HFFc6 (cell line): Measurements from ENCODE around the gene RHBDL1. TPM values are rescaled to one million over a fixed set of nuclear protein-coding genes. Genes with fewer than 3 reads are reported as not detected.

ENCODE experiments used
- DNase-seq: peaks from one replicate; pipeline ENCODE4 v3.0.0-alpha.2; 2018
- H3K27ac Mint-ChIP-seq: 2 replicates; pipeline ENCODE4 v1.8.0; 2020; ENCODE audit warnings: mild to moderate bottlenecking, mixed read lengths
- H3K27me3 Mint-ChIP-seq: 2 replicates; pipeline ENCODE4 v1.8.0; 2021; ENCODE audit warnings: mild to moderate bottlenecking, moderate library complexity, mixed read lengths; ENCODE audit not compliant: insufficient read depth
- H3K36me3 Mint-ChIP-seq: 2 replicates; pipeline ENCODE4 v1.8.0; 2021; ENCODE audit warnings: low read depth, mixed read lengths
- H3K4me1 Mint-ChIP-seq: 2 replicates; pipeline ENCODE4 v1.8.0; 2020; ENCODE audit warnings: low read depth, mixed read lengths
- H3K4me3 Mint-ChIP-seq: 2 replicates; pipeline ENCODE4 v1.8.0; 2020; ENCODE audit warnings: mild to moderate bottlenecking, moderate library complexity, mixed read lengths
- H3K9me3 Mint-ChIP-seq: 2 replicates; pipeline ENCODE4 v1.8.0; 2020; ENCODE audit warnings: mild to moderate bottlenecking, mixed read lengths
- total RNA-seq, 6 experiments: library from RNA; stranded (reverse); fragmentation: NEBNext Ultra II Directional; extraction: Animal tissue kit (Norgen Biotek cat#: 25700); gene quantifications; 2 replicates in 1 of 6; 3 replicates in 5 of 6; pipeline ENCODE4 v1.2.3, GENCODE V29; 2021
- TF ChIP-seq, protein P1 (sequence below): fragments of 200-600 bp; sonication (generic); IDR thresholded peaks from 2 replicates; pipeline ENCODE4 v1.5.0; 2021; ENCODE audit warnings: antibody characterized with exemption, mild to moderate bottlenecking

The RHBDL1 gene
- total RNA-seq, 6 experiments from 2014 or later, result 1.4 to 2.3 (median 1.7) TPM

DNA sequence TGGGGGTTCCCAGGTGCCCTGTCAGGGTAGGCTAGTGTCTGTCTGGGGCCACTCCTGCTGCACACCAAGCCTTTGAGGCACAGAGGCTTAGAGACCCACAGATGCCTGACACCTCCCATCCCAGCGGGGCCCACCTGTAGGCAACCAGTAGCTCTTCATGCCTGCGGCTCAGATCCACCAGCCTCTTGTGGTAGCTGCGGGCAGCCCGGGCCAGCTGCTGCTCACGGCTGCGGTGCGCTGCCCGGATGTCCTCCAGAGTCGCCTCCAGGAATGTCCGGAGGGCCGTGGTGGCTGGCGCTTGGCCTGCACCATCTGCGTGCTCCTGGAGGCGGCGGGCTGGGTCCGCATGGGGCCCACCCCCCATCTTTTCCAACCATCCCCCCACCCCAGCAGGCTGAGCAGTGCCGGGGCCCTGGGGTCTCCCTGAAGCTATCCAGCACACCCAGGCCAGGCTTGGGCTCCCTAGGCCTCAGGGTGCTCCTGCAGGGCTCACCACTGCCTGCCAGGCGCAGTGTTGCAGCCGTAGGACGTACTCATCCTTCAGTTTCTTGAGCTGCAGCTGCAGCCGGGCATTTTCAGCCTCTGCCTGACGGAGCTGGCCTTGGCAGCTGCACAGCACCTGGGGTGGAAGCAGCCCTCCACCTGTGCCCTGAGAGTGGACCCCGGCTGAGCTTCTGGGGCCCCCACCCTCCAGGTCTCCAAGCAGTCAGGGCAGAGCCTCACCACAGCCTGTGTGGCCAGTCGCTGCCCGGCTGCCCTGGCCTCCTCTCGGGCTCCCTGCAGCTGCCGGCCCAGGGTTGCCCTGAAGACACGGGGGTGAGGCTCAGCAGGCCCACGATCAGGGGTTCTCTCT lies 48.9 kb downstream of the RHBDL1 start:
- no peaks in the 10 kb centered on the region for H3K9me3 Mint-ChIP-seq
- no peaks in the 10 kb centered on the region for H3K36me3 Mint-ChIP-seq
- no peak overlapping the region for H3K4me3 Mint-ChIP-seq
- TF ChIP-seq, protein P1, sequence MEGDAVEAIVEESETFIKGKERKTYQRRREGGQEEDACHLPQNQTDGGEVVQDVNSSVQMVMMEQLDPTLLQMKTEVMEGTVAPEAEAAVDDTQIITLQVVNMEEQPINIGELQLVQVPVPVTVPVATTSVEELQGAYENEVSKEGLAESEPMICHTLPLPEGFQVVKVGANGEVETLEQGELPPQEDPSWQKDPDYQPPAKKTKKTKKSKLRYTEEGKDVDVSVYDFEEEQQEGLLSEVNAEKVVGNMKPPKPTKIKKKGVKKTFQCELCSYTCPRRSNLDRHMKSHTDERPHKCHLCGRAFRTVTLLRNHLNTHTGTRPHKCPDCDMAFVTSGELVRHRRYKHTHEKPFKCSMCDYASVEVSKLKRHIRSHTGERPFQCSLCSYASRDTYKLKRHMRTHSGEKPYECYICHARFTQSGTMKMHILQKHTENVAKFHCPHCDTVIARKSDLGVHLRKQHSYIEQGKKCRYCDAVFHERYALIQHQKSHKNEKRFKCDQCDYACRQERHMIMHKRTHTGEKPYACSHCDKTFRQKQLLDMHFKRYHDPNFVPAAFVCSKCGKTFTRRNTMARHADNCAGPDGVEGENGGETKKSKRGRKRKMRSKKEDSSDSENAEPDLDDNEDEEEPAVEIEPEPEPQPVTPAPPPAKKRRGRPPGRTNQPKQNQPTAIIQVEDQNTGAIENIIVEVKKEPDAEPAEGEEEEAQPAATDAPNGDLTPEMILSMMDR, result no peak
- no peak for DNase-seq
- H3K27me3 Mint-ChIP-seq, result peaks cover 13% of the 10 kb centered on the region
- no peak overlapping the region for H3K27ac Mint-ChIP-seq
- H3K4me1 Mint-ChIP-seq, result peaks cover 10% of the 10 kb centered on the region

GRCh38 chr16:725041-725376 lies 49.5 kb downstream of the RHBDL1 start:
- Mint-ChIP-seq H3K4me3 (no peak overlapping the region), H3K27me3 (peaks cover 12% of the 10 kb centered on the region), H3K4me1 (peaks cover 4% of the 10 kb centered on the region; the same call in 1 of the 2 replicates), H3K36me3 (no peaks in the 10 kb centered on the region), H3K27ac (no peak overlapping the region), H3K9me3 (no peaks in the 10 kb centered on the region)
- TF ChIP-seq, protein P1, result no peak
- DNase-seq, result no peak

GRCh38 chr16:725463-726187 lies 50.2 kb downstream of the RHBDL1 start:
- H3K4me1 Mint-ChIP-seq, result no peaks in the 10 kb centered on the region
- peaks cover 7% of the 10 kb centered on the region for H3K27me3 Mint-ChIP-seq
- TF ChIP-seq, protein P1, result no peak
- no peak for DNase-seq
- H3K9me3 Mint-ChIP-seq, result no peaks in the 10 kb centered on the region
- H3K27ac Mint-ChIP-seq, result no peak overlapping the region
- no peaks in the 10 kb centered on the region for H3K36me3 Mint-ChIP-seq
- H3K4me3 Mint-ChIP-seq, result no peak overlapping the region

DNA sequence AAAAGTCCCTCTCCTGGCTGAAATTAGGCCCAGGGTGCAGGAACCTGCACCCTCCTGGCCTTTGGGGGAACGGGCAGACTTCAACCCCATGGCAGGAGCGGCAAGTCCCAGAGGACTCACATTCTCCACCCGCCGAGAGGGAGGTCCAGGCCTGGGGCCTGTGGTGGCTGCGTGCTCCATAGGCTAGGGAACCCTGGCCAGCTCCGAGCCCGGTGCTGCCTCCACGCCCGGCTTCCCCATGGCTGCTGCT lies 50.6 kb downstream of the RHBDL1 start:
- Mint-ChIP-seq H3K27me3 (peaks cover 7% of the 10 kb centered on the region), H3K27ac (no peak overlapping the region), H3K4me3 (no peak overlapping the region), H3K9me3 (no peaks in the 10 kb centered on the region), H3K4me1 (no peaks in the 10 kb centered on the region), H3K36me3 (no peaks in the 10 kb centered on the region)
- TF ChIP-seq, protein P1, result no peak
- DNase-seq, result no peak

DNA sequence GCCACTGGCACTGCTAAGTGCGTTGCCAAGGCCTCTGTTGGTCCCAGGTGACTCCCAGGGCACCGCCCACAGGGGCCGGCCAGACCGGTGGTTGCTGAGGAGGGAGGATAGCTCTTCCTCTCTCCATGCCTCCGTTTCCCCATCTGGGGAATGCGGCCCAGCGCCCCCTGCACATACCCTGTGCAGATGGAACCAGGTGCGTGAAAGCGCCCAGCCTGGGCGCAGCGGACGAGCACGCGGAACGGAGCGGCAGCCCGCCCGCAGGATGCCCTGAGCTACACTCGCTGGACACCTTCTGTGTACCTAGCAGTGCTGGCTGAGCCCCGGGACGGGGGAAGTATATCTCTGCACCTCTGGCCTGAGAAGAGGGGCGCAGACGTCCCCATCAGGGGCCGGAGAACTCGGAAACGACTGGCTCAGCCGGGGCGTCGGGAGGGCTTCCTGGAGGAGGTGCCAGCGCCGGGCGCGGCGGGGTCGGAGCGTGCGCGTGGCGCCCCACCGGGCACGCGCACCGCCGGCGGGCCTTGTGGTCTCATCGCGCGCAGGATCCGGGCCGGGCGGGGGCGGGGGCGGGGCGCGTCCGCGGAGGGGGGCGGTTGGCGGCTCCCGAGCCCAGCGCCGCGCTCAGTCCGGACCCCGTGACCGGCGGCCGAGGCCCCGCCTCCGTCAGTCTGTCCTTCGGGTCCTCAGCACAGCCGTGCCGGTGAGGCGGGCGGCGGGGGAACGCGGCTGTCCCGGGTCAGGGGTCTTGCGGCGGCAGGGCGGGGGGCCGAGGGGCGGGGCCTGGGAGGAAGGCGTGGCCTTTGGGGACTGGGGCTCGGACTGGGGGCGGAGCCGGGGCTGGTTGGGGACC lies 51.2 kb downstream of the RHBDL1 start, which contains the start of the genes CCDC78 and HAGHL:
Gene CCDC78 (minus strand): TSS at position 6 of the 853 bp plus-strand sequence. CDS start 76 bp downstream, outside the sequence.
Gene HAGHL (plus strand): TSS at position 669 of the 853 bp plus-strand sequence. CDS start 404 bp downstream, outside the sequence.
- H3K4me1 Mint-ChIP-seq, result no peaks in the 10 kb centered on the region
- no peaks in the 10 kb centered on the region for H3K9me3 Mint-ChIP-seq
- TF ChIP-seq, protein P1, result no peak
- H3K36me3 Mint-ChIP-seq, result no peaks in the 10 kb centered on the region
- H3K27me3 Mint-ChIP-seq, result peaks cover 7% of the 10 kb centered on the region
- no peak within 1 kb of the TSS for H3K27ac Mint-ChIP-seq
- H3K4me3 Mint-ChIP-seq, result peak within 1 kb of the TSS; percentile 65
- DNase-seq, result no peak
